Kidney (tissue), 14 donors: ENCODE measurements around the gene ZNF469. TPM values are rescaled to one million over a fixed set of nuclear protein-coding genes. Genes with fewer than 3 reads are reported as not detected.

Experiments
- DNase-seq, 5 donors: peaks; one replicate each; pipeline ENCODE4 v3.0.0-alpha.2; 2013 to 2020
- FAIRE-seq: peaks from 2 replicates; lab custom pipeline; 2012; peaks lifted over from hg19 to GRCh38; lab: Jason Lieb, UNC
- H3K27ac ChIP-seq, 2 donors: one replicate each; pipeline ENCODE4 v1.7.0; 2013; ENCODE audit warnings: low read depth in 2 of 2, low read length in 2 of 2, inconsistent platforms in 1 of 2
- H3K27me3 ChIP-seq: one replicate; pipeline ENCODE4 v1.7.1; 2013; ENCODE audit warnings: low read length, inconsistent platforms; ENCODE audit not compliant: control insufficient read depth, insufficient read depth
- H3K36me3 ChIP-seq, 3 donors: one replicate each; pipeline versions ENCODE4 v1.7.0 to v1.7.1; 2013; ENCODE audit warnings: low read length in 3 of 3, control low read depth in 1 of 3, inconsistent platforms in 1 of 3; ENCODE audit not compliant: insufficient read depth in 3 of 3, control insufficient read depth in 2 of 3
- H3K4me1 ChIP-seq, 3 donors: one replicate each; pipeline versions ENCODE4 v1.7.0 to v1.7.1; 2013; ENCODE audit warnings: low read length in 3 of 3, inconsistent platforms in 1 of 3, low read depth in 1 of 3; ENCODE audit not compliant: control insufficient read depth in 2 of 3, insufficient read depth in 2 of 3
- H3K4me3 ChIP-seq, 3 donors: one replicate each; pipeline versions ENCODE4 v1.7.0 to v1.8.1; 2013; ENCODE audit warnings: low read length in 3 of 3, control low read depth in 1 of 3, inconsistent platforms in 1 of 3
- H3K9ac ChIP-seq, 3 donors: one replicate each; pipeline versions ENCODE4 v1.7.0 to v1.7.1; 2013; ENCODE audit warnings: low read length in 3 of 3, control low read depth in 1 of 3, inconsistent platforms in 1 of 3
- H3K9me3 ChIP-seq, 3 donors: one replicate each; pipeline versions ENCODE4 v1.7.0 to v1.7.1; 2013; ENCODE audit warnings: low read length in 3 of 3, control low read depth in 1 of 3, inconsistent platforms in 1 of 3; ENCODE audit not compliant: control insufficient read depth in 2 of 3, insufficient read depth in 1 of 3
- intact Hi-C: fragments of 100-400 bp; cut with DNase I; formaldehyde crosslinking; loops from one replicate; pipeline ENCODE4 v1.11.1; 2022
- polyA plus RNA-seq: library from polyadenylated mRNA; stranded (reverse); fragments of 350-450 nt; fragmentation: Illumina TruSeq; extraction: RNeasy Lipid Tissue Mini Kit (QIAGEN cat#74804); gene quantifications from one replicate; pipeline ENCODE4 v1.2.3, GENCODE V29; 2014; ENCODE audit warnings: low read depth, low replicate concordance; ENCODE audit not compliant: insufficient read depth
- total RNA-seq: library from RNA; stranded (reverse); fragmentation: NEBNext Ultra II Directional; extraction: Animal tissue kit (Norgen Biotek cat#: 25700); gene quantifications from one replicate; pipeline ENCODE4 v1.2.1, GENCODE V29; 2021
- TF ChIP-seq, protein P1 (sequence below): IDR thresholded peaks from 3 replicates; pipeline ENCODE4 v1.5.1; 2012; ENCODE audit warnings: mild to moderate bottlenecking, moderate library complexity, borderline replicate concordance; ENCODE audit not compliant: insufficient read depth; ENCODE audit errors: extremely low read depth
- donor health status: control.
- donor health status: control.
- donor health status: control.
- donor health status: control.
- donor health status: control.
- donor health status: DM: yes; HTN: yes; CAD: no.
- donor health status: Normal renal cell carcinoma (clear cell type).

ZNF469 gene
- total and polyA plus RNA-seq, 2 donors from 2014 or later = 0.09 to 1.6 TPM

GRCh38 chr16:88419790-88420189 lies 37.0 kb downstream of the ZNF469 start:
- no peaks in the 10 kb centered on the region for H3K36me3 ChIP-seq
- TF ChIP-seq, protein P1, sequence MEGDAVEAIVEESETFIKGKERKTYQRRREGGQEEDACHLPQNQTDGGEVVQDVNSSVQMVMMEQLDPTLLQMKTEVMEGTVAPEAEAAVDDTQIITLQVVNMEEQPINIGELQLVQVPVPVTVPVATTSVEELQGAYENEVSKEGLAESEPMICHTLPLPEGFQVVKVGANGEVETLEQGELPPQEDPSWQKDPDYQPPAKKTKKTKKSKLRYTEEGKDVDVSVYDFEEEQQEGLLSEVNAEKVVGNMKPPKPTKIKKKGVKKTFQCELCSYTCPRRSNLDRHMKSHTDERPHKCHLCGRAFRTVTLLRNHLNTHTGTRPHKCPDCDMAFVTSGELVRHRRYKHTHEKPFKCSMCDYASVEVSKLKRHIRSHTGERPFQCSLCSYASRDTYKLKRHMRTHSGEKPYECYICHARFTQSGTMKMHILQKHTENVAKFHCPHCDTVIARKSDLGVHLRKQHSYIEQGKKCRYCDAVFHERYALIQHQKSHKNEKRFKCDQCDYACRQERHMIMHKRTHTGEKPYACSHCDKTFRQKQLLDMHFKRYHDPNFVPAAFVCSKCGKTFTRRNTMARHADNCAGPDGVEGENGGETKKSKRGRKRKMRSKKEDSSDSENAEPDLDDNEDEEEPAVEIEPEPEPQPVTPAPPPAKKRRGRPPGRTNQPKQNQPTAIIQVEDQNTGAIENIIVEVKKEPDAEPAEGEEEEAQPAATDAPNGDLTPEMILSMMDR = no peak
- H3K4me1 ChIP-seq = no peaks in the 10 kb centered on the region
- no peak overlapping the region for H3K9ac ChIP-seq
- no peaks in the 10 kb centered on the region for H3K9me3 ChIP-seq
- no peak for DNase-seq
- H3K27me3 ChIP-seq = no peaks in the 10 kb centered on the region
- no peak for FAIRE-seq
- intact Hi-C loops = no loop called here
- H3K4me3 ChIP-seq = no peak overlapping the region
- no peak overlapping the region for H3K27ac ChIP-seq

DNA sequence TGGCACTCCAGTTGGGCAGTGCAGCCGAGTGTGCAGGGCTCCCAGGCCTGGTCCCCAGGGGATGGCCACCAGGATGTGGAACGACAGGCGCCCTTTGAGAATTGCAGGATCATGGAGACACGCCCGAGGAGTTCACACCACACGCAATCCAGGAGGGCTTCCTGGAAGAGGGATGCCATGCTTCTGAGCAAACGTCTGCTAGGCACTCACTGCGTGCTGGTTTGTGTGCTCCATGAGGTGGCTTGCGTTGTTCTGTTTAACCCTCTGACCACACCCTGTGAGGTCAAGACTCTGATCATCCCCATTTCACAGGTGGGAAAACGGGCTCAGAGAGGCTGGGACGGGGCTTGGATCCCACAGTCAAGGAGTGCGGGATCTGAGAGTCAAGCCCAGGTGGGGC lies 37.7 kb downstream of the ZNF469 start:
- H3K27me3 ChIP-seq = no peaks in the 10 kb centered on the region
- FAIRE-seq = no peak
- DNase-seq = no peak
- H3K9me3 ChIP-seq = no peaks in the 10 kb centered on the region
- H3K27ac ChIP-seq = no peak overlapping the region
- intact Hi-C loops = no loop called here
- no peaks in the 10 kb centered on the region for H3K36me3 ChIP-seq
- TF ChIP-seq, protein P1 = no peak
- no peaks in the 10 kb centered on the region for H3K4me1 ChIP-seq
- no peak overlapping the region for H3K9ac ChIP-seq
- no peak overlapping the region for H3K4me3 ChIP-seq

GRCh38 chr16:88421301-88421700 lies 38.5 kb downstream of the ZNF469 start:
- no peaks in the 10 kb centered on the region for H3K4me1 ChIP-seq
- DNase-seq (no peak), FAIRE-seq (no peak)
- TF ChIP-seq, protein P1 = no peak
- H3K9me3 ChIP-seq = no peaks in the 10 kb centered on the region
- no peaks in the 10 kb centered on the region for H3K27me3 ChIP-seq
- H3K36me3 ChIP-seq = no peaks in the 10 kb centered on the region
- H3K27ac ChIP-seq = no peak overlapping the region
- H3K4me3 ChIP-seq = no peak overlapping the region
- H3K9ac ChIP-seq = no peak overlapping the region
- intact Hi-C loops = no loop called here

DNA sequence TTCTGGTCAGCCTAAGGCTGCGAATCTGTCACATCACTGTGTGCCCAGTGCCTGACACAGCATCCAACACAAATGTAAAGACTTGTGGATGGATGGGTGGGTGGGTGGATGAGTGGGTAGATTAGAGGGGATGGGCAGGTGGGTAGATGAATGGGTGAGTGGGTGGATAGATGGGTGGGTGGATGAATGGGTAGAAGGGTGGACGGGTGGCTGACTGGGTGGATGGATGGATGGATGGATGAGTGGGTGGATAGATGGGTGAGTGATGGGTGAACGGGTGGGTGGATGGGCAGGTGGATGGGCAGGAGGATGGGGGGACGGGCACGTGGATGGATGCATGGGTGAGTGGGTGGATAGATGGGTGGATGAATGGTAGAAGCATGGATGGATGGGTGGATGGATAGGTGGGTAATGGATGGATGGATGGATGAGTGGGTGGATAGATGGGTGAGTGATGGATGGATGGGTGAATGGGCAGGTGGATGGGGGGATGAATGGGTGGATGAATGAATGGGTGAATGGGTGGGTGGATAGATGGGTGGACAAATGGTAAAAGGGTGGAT lies 39.2 kb downstream of the ZNF469 start:
- Histone ChIP-seq H3K9me3 (no peaks in the 10 kb centered on the region), H3K27ac (no peak overlapping the region), H3K4me1 (no peaks in the 10 kb centered on the region), H3K4me3 (no peak overlapping the region), H3K9ac (no peak overlapping the region), H3K27me3 (no peaks in the 10 kb centered on the region), H3K36me3 (no peaks in the 10 kb centered on the region)
- FAIRE-seq = no peak
- no peak for DNase-seq
- intact Hi-C loops = no loop called here
- TF ChIP-seq, protein P1 = no peak
